Heart left ventricle (tissue), 13 donors: ENCODE results near the gene ARG2.
"Not testable (repeated sequence)": the region's sequence is repeated elsewhere in the genome, so short reads cannot be mapped to it uniquely, and the experiment has no call there.

Source experiments
- CTCF ChIP-seq, 12 donors: fragments of 200-600 bp; sonication (generic) in 4 of 12; IDR thresholded peaks; one replicate each; pipeline versions ENCODE4 v1.5.0 to v1.8.0; 2018 to 2022; ENCODE audit warnings: antibody characterized with exemption in 12 of 12, mild to moderate bottlenecking in 5 of 12
- POLR2A ChIP-seq, 2 donors: fragments of 450-650 bp; IDR thresholded peaks; one replicate each; pipeline ENCODE4 v1.6.1; 2017; ENCODE audit warnings: antibody characterized with exemption in 2 of 2, mild to moderate bottlenecking in 2 of 2, moderate library complexity in 2 of 2
- donor health status: ischemic (EF 13 %, LVEDD 7.1; RV severe dilation, severe dysfunction).
- donor health status: DM: no; HTN: yes; CAD: no.
- donor health status: DM: no; HTN: no; CAD: no.
- donor health status: ischemic (EF 25% LVEDD 6.9; RV normal size, moderate dysfunction).
- donor health status: ischemic (EF 25% LVEDD 5.7; RV mildly dilated, moderate dysfunction).
- donor health status: ischemic (EF 35%, LVEDD 5.7; RV mildly dilated, moderate dysfunction).
- donor health status: nonischemic (EF 11% LVEDD 7.7; RV severe dilation, severe dysfunction).
- donor health status: DM: yes; HTN: yes; CAD: no.
- donor health status: PGD.
- donor health status: ischemic (EF 29% LVEDD 5.4; RV normal size, mild dysfunction).
- donor health status: nonischemic (EF 23%, LVEDD 6.1; RV moderate dilation, normal function).

- TF ChIP-seq CTCF, POLR2A (IDR thresholded peaks at IDR 0.05): not testable (repeated sequence)
Measured at GRCh38 chr14:67600562-67600974, 19.2 kb upstream of the ARG2 start.
